ENCODE measurements around the gene BTBD9.

Gene BTBD9

DNA sequence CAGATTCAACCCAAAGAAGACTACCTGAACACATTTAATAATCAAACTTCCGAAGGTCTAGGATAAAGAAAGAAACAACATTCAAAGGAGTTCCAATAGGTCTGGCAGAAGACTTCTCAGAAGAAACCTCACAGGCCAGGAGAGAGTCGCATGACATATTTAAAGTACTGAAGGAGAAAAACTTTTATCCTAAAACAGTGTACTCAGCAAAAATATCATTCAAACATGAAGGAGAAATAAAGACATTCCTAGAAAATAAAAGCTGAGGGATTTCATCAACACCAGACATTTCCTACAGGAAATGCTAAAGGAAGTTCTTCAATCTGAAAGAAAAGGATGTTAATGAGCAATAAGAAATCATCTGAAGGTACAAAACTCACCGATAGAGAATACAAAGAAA, 108.6 kb downstream of the BTBD9 start:
- TF ChIP-seq, protein P1, sequence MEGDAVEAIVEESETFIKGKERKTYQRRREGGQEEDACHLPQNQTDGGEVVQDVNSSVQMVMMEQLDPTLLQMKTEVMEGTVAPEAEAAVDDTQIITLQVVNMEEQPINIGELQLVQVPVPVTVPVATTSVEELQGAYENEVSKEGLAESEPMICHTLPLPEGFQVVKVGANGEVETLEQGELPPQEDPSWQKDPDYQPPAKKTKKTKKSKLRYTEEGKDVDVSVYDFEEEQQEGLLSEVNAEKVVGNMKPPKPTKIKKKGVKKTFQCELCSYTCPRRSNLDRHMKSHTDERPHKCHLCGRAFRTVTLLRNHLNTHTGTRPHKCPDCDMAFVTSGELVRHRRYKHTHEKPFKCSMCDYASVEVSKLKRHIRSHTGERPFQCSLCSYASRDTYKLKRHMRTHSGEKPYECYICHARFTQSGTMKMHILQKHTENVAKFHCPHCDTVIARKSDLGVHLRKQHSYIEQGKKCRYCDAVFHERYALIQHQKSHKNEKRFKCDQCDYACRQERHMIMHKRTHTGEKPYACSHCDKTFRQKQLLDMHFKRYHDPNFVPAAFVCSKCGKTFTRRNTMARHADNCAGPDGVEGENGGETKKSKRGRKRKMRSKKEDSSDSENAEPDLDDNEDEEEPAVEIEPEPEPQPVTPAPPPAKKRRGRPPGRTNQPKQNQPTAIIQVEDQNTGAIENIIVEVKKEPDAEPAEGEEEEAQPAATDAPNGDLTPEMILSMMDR (IDR thresholded peaks at IDR 0.05; ENCODE audit: low read length, missing control alignments), result no peak
- no peak overlapping the region for H3K4me3 ChIP-seq (replicated peaks; ENCODE audit: low read depth, low read length)
- DNase-seq (ENCODE audit: low read depth), result no peak

GRCh38 chr6:38528196-38528965, 111.3 kb downstream of the BTBD9 start:
- no peak for DNase-seq (ENCODE audit: low read depth)
- TF ChIP-seq, protein P1 (IDR thresholded peaks at IDR 0.05; ENCODE audit: low read length, missing control alignments), result no peak
- H3K4me3 ChIP-seq (replicated peaks; ENCODE audit: low read depth, low read length), result no peak overlapping the region

- H3K4me3 ChIP-seq (replicated peaks; ENCODE audit: low read depth, low read length), result no peak overlapping the region
- TF ChIP-seq, protein P1 (IDR thresholded peaks at IDR 0.05; ENCODE audit: low read length, missing control alignments), result no peak
- no peak for DNase-seq (ENCODE audit: low read depth)
These were observed 112.4 kb downstream of the BTBD9 start for GRCh38 chr6:38527371-38527770.

DNA sequence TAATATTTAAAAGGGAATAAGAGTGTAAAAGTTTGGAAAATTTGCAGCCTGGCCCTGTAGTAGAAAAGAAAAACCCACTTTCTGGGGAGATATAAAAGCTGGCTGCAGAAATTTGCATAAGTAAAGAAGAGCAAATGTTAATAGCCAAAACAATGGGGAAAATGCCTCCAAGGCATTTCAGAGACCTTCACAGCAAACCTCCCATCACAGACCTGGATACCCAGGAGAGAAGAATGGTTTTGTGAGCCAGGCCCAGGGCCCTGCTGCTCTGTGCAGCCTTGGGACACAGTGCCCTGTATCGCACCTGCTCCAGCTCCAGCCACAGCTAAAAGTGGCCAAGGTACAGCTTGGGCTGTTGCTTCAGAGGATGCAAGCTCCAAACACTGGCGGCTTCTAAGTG, 113.8 kb downstream of the BTBD9 start:
- TF ChIP-seq, protein P1 (IDR thresholded peaks at IDR 0.05; ENCODE audit: low read length, missing control alignments), result no peak
- no peak overlapping the region for H3K4me3 ChIP-seq (replicated peaks; ENCODE audit: low read depth, low read length)
- DNase-seq (ENCODE audit: low read depth), result no peak

DNA sequence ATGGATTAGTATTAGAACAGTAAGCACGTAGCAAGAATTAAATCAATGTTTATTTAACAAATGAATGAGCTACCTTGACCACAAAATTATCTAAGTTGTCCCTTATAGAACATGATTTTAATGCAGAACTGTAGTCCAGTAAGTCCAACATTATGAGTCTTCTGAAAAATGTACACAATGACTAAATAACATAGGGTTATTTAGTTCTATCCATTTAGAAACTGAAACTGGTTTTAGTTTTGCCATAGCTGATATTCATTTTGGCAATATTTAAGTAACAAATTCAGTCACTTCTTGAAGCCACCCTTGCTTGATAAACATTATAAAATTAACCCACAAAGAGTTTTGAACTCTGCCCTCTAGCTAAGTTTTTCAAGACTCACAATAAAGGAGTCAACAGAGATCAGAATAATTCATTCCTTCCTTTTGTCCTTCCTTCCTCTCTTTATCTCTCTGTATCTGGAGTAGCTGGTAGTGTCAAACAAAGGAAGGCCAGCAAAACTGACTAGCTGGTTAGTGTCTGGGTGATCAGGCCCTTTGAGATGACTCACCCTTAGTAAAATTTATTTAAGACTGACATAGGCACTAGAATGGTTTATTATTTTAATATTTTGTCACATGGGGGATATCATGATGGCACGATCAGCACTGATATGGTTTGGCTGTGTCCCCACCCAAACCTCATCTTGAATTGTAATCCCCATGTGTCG, 115.1 kb downstream of the BTBD9 start:
- TF ChIP-seq, protein P1 (IDR thresholded peaks at IDR 0.05; ENCODE audit: low read length, missing control alignments), result no peak
- DNase-seq (ENCODE audit: low read depth), result no peak
- H3K4me3 ChIP-seq (replicated peaks; ENCODE audit: low read depth, low read length), result no peak overlapping the region

DNA sequence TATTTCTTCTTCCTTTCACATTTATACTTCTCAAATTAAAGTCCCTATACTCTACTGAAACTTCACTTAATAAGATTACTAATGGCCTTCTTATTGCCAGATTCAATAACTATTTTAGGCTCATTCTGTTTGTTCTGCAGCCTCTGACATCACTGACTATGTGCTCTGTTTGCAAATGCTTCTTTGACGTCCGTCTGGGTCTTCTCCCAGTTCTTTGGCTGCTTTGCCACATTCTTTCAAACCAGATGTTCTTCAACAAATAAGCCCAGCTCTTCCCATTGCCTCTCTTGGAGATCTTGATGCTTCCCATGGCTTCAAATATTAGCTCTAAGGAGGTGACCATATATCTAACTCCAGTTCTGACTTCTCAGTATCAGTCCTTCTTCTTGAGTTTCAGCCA, 117.4 kb downstream of the BTBD9 start:
- H3K4me3 ChIP-seq (replicated peaks; ENCODE audit: low read depth, low read length), result no peak overlapping the region
- TF ChIP-seq, protein P1 (IDR thresholded peaks at IDR 0.05; ENCODE audit: low read length, missing control alignments), result no peak
- DNase-seq (ENCODE audit: low read depth), result peak; percentile 74

All from fibroblast of pulmonary artery (primary cell).